Peyer's patch (tissue), 4 donors: Measurements from ENCODE around the gene PCSK5.

Source experiments
- POLR2A ChIP-seq, 2 donors: fragments of 450-650 bp; IDR thresholded peaks; one replicate each; pipeline ENCODE4 v1.5.1; 2017; ENCODE audit warnings: antibody characterized with exemption in 2 of 2, mild to moderate bottlenecking in 2 of 2, moderate library complexity in 2 of 2
- TF ChIP-seq, protein P1 (sequence below), 6 experiments: fragments of 450-650 bp in 4 of 6; fragments of 200-600 bp in 2 of 6; sonication (generic) in 1 of 6; IDR thresholded peaks; one replicate each; pipeline ENCODE4 v1.5.1; 2017 to 2019; ENCODE audit warnings: antibody characterized with exemption in 6 of 6, mild to moderate bottlenecking in 3 of 6, moderate library complexity in 1 of 6

DNA sequence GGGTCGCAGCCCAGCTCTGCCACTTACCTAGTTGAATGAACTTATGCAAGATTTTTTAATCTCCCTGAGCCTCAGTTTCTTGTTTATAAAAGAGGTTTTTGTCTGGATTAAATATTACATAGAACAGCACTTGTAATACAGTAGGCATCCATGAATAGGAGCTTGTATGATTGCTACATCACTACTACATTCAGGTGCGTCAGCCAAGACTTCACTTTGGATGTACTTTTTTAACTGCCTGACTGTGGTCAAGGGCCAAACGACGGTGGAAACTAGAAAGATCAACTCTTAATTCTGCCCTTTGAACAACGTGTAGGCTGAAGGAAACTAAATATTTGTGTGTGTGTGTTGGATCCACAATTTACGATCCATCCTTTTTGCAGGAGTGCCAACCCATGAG is 330.9 kb downstream of the PCSK5 start:
- no peak for TF ChIP-seq POLR2A (IDR thresholded peaks at IDR 0.05)
- TF ChIP-seq, protein P1, sequence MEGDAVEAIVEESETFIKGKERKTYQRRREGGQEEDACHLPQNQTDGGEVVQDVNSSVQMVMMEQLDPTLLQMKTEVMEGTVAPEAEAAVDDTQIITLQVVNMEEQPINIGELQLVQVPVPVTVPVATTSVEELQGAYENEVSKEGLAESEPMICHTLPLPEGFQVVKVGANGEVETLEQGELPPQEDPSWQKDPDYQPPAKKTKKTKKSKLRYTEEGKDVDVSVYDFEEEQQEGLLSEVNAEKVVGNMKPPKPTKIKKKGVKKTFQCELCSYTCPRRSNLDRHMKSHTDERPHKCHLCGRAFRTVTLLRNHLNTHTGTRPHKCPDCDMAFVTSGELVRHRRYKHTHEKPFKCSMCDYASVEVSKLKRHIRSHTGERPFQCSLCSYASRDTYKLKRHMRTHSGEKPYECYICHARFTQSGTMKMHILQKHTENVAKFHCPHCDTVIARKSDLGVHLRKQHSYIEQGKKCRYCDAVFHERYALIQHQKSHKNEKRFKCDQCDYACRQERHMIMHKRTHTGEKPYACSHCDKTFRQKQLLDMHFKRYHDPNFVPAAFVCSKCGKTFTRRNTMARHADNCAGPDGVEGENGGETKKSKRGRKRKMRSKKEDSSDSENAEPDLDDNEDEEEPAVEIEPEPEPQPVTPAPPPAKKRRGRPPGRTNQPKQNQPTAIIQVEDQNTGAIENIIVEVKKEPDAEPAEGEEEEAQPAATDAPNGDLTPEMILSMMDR (IDR thresholded peaks at IDR 0.05) = no peak
